GM18507 (cell line): Measurements from ENCODE around the gene ATP5F1A.

Experiments
- DNase-seq: peaks from one replicate; pipeline ENCODE4 v3.0.0; 2011; ENCODE audit warnings: low read depth; ENCODE audit not compliant: insufficient read length; ENCODE audit errors: extremely low spot score
- FAIRE-seq: peaks from 2 replicates; lab custom pipeline; 2011; peaks lifted over from hg19 to GRCh38; lab: Jason Lieb, UNC

Gene ATP5F1A

DNA sequence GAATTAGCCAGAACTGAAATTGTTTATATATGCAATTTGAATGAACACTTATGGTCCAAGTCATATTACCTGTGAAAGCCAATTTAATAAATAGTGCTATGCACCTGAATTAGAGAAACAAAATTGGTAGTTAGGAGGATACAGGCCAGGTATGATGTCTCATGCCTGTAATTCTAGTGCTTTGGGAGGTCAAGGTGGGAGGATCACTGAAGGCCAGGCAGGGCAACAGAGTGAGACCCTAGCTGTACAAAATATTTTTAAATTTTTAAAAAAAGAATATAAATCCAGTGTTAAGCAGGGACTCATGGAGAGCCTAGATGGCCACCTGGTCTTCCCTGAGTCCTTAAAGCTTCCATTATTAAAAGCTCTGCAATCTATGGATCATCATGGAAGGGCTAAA is 18.8 kb downstream of the ATP5F1A start:
- FAIRE-seq = no peak
- no peak for DNase-seq

DNA sequence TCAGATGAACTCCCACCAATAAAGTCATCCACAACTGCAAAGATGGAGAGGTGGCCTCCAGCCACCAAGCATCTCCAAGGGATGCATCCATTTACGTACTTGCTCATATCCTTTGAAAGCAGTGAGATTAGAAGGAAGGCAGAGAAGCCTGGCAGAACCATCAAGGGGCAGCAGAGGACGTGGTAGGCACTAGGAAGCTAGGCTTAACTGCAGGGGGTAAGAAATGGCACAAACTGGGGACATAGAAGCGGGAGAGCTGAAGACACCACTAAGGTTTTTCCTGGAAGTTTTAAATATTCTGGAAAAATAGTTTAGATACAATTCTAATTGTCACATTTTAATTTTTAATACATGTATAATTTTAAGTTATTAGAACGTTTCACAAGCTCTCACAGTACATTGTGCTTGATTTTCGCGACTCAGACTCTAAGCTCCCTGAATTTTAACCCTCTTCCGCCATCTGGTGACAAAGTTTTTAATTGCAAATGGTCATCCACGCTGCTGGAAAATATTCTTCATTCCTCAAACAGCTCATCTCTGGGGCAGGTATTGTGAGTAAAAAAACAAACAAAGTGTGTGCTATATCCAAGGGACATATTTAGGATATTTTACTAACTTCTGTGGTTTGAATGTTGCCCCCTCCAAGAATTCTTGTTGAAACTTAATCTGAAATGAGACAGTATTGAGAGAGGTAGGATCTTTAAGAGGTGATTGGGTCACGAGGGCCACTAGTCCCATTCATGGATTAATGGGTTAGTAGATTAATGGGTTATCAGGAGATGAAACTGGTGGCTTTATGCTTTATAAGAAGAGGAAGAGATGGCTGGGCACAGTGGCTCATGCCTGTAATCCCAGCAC is 24.4 kb downstream of the ATP5F1A start:
- DNase-seq (no peak), FAIRE-seq (peak; percentile 83)

DNA sequence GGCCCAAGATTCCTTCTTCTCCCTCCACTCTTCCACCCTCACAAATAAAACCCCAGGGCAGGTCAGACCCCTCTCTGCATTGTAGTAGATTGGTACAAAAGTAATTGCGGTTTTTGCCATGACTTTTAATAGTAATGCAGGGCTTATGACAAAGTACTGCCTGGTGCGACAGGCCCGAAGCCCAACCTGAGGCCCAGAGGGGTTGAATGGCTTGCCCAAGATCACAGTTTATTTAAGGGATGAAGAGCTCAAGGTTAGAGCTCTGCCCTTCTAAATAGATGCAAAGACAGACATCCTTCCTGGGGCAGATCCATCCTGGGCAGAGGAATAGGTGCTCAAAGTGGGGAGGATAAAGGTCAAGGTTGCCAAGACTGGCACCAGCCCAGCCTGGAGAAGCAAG is 25.1 kb downstream of the ATP5F1A start:
- DNase-seq (no peak), FAIRE-seq (no peak)

GRCh38 chr18:46072376-46072867 is 25.7 kb downstream of the ATP5F1A start:
- no peak for DNase-seq
- FAIRE-seq = no peak

- FAIRE-seq (peak; percentile 73), DNase-seq (no peak)
Measured at GRCh38 chr18:46071653-46072375, 26.3 kb downstream of the ATP5F1A start, which contains the start of gene PSTPIP2. Gene PSTPIP2 (minus strand): TSS chr18:46072260. CDS start chr18:46072188, 72 bp downstream.

- peak; percentile 39 for FAIRE-seq
- no peak for DNase-seq
Measured at GRCh38 chr18:46070815-46071652, 27.1 kb downstream of the ATP5F1A start.

- FAIRE-seq (peak; percentile 50), DNase-seq (no peak)
Measured at GRCh38 chr18:46070232-46070631, 27.9 kb downstream of the ATP5F1A start.

- peak; percentile 63 for FAIRE-seq
- DNase-seq = no peak
Measured at GRCh38 chr18:46069524-46069923, 28.6 kb downstream of the ATP5F1A start.

DNA sequence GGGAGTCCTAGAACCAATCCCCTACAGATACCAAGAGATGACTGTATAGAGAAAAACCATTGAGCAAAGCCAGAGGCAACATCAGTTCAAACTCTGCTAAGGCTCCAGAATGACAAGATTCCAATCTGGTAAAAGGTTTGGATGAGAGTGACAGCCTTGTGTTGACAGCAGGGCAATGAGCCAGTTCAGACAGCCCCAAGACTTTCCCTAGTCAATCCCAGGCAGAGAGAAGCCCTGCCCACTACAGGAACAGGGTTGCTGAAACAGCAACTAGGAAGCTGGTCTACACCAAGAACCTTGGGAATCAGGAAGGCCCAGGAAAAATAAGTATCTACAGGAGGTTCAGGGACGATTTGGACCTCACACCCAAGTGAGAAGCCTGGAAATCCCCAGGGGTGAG is 29.3 kb downstream of the ATP5F1A start:
- DNase-seq (no peak), FAIRE-seq (peak; percentile 72)

DNA sequence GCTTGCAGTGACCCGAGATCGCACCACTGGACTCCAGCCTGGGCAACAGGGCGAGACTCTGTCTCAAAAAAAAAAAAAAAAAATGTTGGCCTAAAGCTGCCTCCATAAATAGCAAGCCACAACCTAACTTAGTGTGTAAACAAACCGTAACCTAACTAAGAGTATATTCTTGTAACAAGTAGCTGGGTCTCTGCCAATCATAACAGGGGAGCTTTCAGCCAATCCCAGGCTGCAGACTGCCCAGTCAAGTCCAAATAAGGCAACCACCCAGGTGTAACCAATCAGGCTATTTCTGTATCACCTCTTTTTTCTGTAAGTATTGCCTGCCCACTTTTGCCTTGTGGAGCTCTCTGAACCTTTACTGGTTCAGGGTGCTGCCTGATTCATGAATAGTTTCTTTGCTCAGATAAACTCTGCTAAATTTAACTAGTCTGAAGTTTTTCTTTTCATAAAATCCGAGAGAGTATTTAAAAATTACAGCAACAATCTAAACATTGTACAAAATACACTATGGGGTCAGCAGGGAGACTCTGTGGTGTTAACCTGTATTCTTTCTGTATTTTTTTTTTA is 30.6 kb downstream of the ATP5F1A start:
- peak; percentile 55 for FAIRE-seq
- DNase-seq = no peak

DNA sequence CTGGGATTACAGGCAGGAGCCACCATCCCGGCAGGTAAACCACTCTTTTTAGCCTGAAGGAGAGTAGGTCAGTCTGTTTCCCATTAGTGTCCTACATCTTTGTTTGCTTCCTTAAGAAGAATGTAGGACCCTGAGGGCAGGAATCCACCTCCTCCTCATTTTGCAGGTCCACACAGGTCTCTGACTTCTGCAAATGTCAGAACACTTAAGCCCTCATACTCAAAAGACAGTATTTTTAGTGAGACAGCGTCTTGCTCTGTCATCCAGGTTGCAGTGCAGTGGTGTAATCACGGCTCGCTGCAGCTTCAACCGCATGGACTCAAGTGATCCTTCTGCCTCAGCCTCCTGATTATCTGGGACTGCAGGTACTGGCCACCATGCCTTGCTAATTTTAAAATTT is 35.3 kb downstream of the ATP5F1A start:
- DNase-seq = no peak
- no peak for FAIRE-seq

DNA sequence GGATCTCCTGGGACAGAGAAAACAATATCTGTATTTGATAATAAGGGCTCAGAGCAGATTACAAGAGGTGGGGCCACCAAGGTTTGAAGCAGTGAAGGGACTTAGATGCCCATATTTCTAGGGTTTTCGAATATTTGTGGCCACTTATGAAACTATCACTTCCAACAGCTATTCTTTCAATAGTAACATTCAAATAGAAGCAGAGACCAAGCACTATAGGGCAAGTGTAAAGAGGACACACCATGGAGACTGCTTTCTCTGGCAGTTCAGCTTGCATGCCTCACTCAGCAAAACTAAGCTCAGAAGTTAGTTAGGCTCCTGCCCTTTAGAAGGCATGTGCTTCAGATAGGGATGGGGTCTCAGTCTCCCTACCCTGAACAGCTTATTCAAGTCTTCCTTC is 36.3 kb downstream of the ATP5F1A start:
- FAIRE-seq = peak; percentile 56
- DNase-seq = no peak

GRCh38 chr18:46061387-46061786 is 36.7 kb downstream of the ATP5F1A start:
- peak; percentile 5 for FAIRE-seq
- DNase-seq = no peak

DNA sequence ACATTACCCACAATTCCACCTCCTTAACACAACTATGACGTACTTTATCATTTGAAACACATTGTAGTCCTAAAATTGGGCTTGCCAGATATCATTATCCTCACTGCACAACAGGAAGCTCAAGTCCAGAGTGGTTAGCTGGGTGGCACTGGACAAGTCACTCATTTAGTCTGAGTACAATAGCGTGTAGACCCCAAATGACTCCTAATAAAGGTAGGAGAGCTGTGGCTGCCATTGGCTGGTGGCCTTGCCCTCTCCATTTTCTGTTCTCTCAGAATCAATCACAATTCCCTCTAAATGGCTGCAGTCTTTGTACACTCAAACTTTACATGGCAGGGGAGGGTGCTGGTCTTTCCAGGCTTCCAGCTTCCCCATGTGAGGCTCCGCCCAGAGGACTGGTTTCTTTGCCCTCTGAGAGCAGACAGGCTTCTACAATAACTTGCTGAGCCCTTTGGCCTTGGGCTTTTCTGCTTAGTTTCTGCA is 37.7 kb downstream of the ATP5F1A start:
- FAIRE-seq (no peak), DNase-seq (no peak)

- FAIRE-seq = peak; percentile 39
Measured at GRCh38 chr18:46055838-46056230, 42.3 kb downstream of the ATP5F1A start.

GRCh38 chr18:46054956-46055837 is 42.9 kb downstream of the ATP5F1A start:
- DNase-seq = no peak
- FAIRE-seq = peak; percentile 35

More at GRCh38 chr18:46055838-46056230, 42.3 kb downstream of the ATP5F1A start:
- DNase-seq = no peak

- DNase-seq (no peak), FAIRE-seq (peak; percentile 12)
Measured at GRCh38 chr18:46053368-46054095, 44.6 kb downstream of the ATP5F1A start.
